ENCODE data around the gene LINC00237.

Gene LINC00237

DNA sequence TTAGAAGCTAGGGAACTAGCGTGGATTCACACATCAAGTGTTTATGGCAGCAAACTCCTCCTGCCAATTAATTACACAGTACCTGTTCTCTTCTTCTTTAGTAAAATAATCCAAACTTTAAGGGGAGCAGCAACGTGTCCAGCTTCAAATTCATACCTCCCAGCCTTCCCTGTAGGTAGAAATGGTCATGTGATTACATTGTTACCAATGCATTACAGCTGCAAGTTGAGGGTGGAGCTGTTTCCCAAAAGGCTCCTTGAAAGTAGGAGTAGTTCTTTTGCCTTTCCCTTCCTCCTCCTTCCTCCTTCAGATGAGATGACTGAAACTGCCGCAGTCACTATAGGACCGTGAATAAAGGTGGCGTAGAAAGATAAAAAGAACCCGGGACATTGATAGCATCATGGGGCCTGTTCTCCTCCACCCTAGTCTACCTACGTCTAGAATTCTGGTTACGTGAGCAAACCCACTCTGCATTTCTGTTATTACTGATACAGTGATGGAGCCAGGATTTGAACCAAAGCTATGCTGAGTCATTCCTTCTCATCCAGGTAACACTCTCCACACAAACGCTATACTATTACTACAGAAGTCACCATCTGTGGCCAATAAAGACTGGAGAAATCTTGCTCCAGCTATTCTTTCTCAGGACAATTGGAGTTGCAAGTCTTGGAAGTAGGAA is 18.2 kb downstream of the LINC00237 start:
- DNase-seq (ENCODE audit: low read depth): no peak
- H3K4me3 ChIP-seq (ENCODE audit: low read depth, low read length): no peak overlapping the region
- TF ChIP-seq, protein P1, sequence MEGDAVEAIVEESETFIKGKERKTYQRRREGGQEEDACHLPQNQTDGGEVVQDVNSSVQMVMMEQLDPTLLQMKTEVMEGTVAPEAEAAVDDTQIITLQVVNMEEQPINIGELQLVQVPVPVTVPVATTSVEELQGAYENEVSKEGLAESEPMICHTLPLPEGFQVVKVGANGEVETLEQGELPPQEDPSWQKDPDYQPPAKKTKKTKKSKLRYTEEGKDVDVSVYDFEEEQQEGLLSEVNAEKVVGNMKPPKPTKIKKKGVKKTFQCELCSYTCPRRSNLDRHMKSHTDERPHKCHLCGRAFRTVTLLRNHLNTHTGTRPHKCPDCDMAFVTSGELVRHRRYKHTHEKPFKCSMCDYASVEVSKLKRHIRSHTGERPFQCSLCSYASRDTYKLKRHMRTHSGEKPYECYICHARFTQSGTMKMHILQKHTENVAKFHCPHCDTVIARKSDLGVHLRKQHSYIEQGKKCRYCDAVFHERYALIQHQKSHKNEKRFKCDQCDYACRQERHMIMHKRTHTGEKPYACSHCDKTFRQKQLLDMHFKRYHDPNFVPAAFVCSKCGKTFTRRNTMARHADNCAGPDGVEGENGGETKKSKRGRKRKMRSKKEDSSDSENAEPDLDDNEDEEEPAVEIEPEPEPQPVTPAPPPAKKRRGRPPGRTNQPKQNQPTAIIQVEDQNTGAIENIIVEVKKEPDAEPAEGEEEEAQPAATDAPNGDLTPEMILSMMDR (conservative IDR thresholded peaks at IDR 0.05; ENCODE audit: low read depth, low read length): no peak

DNA sequence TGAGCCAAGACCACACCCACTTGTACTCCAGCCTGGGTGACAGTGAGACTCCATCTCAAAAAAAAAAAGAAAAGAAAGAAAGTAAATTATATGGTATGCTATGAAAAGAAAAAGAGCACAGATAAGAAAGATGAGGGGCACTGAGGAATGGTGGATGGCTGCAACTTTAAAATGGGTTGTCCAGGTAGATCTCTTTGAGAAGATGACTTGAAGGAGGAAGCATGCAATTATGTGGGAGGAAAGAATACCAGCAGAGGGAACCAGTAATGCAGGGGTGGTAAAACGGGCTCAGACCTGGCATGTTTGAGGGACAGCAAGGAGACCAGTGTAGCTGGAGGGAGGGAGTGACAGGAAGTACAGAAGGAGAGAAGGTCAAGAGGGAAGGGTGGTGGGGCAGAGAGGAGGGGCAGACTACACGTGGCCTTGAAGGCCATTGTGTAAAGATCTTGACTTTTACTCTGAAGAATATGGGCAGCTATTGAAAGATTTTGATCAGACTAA is 22.3 kb downstream of the LINC00237 start:
- DNase-seq (ENCODE audit: low read depth): no peak
- no peak overlapping the region for H3K4me3 ChIP-seq (ENCODE audit: low read depth, low read length)
- TF ChIP-seq, protein P1 (conservative IDR thresholded peaks at IDR 0.05; ENCODE audit: low read depth, low read length): no peak

DNA sequence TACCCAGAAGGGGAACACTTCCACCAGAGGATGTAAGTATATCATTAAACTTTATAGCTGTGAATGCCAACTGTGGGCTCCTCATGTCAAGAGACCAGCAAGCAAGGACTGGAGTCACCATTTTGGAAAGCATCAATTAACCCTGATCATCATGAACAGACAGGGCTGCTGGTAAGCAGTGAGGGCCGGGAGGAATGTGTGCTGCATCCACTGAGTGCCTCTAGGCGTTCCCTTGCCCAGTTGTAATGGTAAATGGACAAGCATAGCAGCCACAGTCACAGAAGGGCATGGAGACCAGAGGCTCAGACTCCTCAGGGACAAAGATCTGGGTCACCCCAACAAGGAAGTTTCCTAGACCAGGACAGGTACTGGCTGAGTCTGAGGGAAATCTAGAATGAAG is 23.6 kb downstream of the LINC00237 start:
- TF ChIP-seq, protein P1 (conservative IDR thresholded peaks at IDR 0.05; ENCODE audit: low read depth, low read length): no peak
- no peak overlapping the region for H3K4me3 ChIP-seq (ENCODE audit: low read depth, low read length)
- DNase-seq (ENCODE audit: low read depth): no peak

DNA sequence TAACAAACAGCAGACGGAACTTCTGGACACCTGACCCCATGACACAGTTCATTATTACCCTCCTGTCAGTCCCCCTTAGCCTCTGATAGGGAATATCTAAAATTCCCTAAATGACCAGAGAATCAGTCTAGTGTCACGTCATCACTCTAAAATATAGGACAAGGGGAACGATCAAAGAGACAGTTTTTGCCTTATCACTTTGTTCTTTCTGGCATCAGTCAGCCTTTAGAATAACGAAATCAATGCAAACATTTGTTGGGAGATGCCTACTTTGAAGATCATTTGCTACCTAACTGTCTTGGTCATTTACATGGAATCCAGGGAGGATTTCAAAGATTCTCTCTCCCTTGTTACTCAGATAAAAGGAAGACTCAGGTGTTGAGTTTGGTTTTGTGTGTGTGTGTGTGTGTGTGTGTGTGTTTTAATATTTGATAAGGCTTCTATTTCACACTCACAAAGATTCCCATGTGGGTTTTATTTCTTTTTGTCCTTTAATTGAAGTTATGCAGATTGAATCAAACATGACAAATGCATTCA is 28.3 kb downstream of the LINC00237 start:
- DNase-seq (ENCODE audit: low read depth): no peak
- H3K4me3 ChIP-seq (ENCODE audit: low read depth, low read length): no peak overlapping the region
- TF ChIP-seq, protein P1 (conservative IDR thresholded peaks at IDR 0.05; ENCODE audit: low read depth, low read length): no peak

DNA sequence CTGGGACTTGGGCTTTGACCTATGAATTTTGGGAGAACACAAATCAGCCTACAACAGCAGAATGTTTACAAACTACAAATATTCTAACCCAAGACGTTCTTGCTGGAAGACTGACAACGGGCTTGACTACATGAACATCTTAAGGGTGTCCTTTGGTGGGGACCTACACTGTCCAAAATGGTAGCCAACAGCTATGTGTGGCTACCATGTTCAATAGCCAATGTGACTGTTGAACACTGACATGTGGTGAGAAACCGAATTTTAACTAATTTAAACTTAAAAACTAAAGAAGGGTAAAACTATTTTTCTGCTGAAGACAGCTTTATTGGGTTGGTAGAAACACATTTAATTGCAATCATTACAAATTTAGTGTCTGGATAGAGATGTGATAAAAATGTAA is 30.1 kb downstream of the LINC00237 start:
- no peak overlapping the region for H3K4me3 ChIP-seq (ENCODE audit: low read depth, low read length)
- no peak for DNase-seq (ENCODE audit: low read depth)
- TF ChIP-seq, protein P1 (conservative IDR thresholded peaks at IDR 0.05; ENCODE audit: low read depth, low read length): no peak

DNA sequence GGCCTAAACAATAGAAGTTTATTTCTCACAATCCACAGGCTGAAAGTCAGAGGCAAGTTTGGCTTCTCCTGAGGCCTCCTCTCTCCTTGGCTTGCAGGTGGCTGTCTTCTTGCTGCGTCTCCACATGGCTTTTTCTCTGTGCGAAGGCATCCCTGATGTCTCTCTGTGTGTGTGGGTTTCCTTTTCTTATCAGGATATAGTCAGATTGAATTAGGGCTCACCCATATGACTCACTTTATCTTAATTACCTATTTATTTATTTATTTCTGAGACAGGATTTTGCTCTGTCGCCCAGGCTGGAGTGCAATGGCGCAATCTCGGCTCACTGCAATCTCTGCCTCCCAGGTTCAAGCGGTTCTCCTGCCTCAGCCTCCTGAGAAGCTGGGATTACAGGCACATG is 30.7 kb downstream of the LINC00237 start:
- DNase-seq (ENCODE audit: low read depth): no peak
- TF ChIP-seq, protein P1 (conservative IDR thresholded peaks at IDR 0.05; ENCODE audit: low read depth, low read length): no peak

More for the DNA sequence above, 30.7 kb downstream of the LINC00237 start:
- no peak overlapping the region for H3K4me3 ChIP-seq (ENCODE audit: low read depth, low read length)
